Neural progenitor cell (in vitro differentiated cells): Measurements from ENCODE around the gene RNU6-7. TPM values are rescaled to one million over a fixed set of nuclear protein-coding genes. Genes with fewer than 3 reads are reported as not detected.

ENCODE experiments used
- DNase-seq: peaks from one replicate; pipeline ENCODE4 v3.0.0-alpha.2; 2016; ENCODE audit warnings: low spot score
- H2AFZ ChIP-seq: fragments of 200-600 bp; sonication (generic); replicated peaks from 2 replicates; pipeline ENCODE4 v1.6.1; 2016; ENCODE audit warnings: antibody characterized with exemption
- H3F3A ChIP-seq: fragments of 200-600 bp; sonication (generic); 2 replicates; pipeline ENCODE4 v1.6.1; 2016; ENCODE audit warnings: antibody characterized with exemption, low read depth
- H3K27ac ChIP-seq: fragments of 200-600 bp; sonication (generic); 2 replicates; pipeline ENCODE4 v1.5.1; 2016; ENCODE audit warnings: mild to moderate bottlenecking
- H3K27me3 ChIP-seq: fragments of 200-600 bp; sonication (generic); 2 replicates; pipeline ENCODE4 v1.6.1; 2016; ENCODE audit warnings: mild to moderate bottlenecking, moderate library complexity
- H3K36me3 ChIP-seq: fragments of 200-600 bp; sonication (generic); 2 replicates; pipeline ENCODE4 v1.5.1; 2016
- H3K4me1 ChIP-seq: fragments of 200-600 bp; sonication (generic); 2 replicates; pipeline ENCODE4 v1.6.1; 2016; ENCODE audit warnings: mixed run types
- H3K4me2 ChIP-seq: fragments of 200-600 bp; sonication (generic); 2 replicates; pipeline ENCODE4 v1.6.1; 2016
- H3K4me3 ChIP-seq: fragments of 200-600 bp; sonication (generic); 2 replicates; pipeline ENCODE4 v1.5.1; 2016
- H3K79me2 ChIP-seq: fragments of 200-600 bp; sonication (generic); 2 replicates; pipeline ENCODE4 v1.6.1; 2016; ENCODE audit warnings: low read depth
- H3K9ac ChIP-seq: fragments of 200-600 bp; sonication (generic); 2 replicates; pipeline ENCODE4 v1.6.1; 2016
- H3K9me3 ChIP-seq: fragments of 200-600 bp; sonication (generic); 2 replicates; pipeline ENCODE4 v1.5.1; 2016; ENCODE audit warnings: low read depth
- H4K20me1 ChIP-seq: fragments of 200-600 bp; sonication (generic); 2 replicates; pipeline ENCODE4 v1.6.1; 2016; ENCODE audit warnings: low read depth
- H3K27ac Mint-ChIP-seq: 3 replicates; pipeline ENCODE4 v1.8.0; 2021; ENCODE audit warnings: mixed read lengths
- H3K27me3 Mint-ChIP-seq: 2 replicates; pipeline ENCODE4 v1.8.0; 2022; ENCODE audit warnings: low read depth, mild to moderate bottlenecking, inconsistent platforms, moderate library complexity, mixed read lengths; ENCODE audit not compliant: insufficient read depth
- H3K36me3 Mint-ChIP-seq: 3 replicates; pipeline ENCODE4 v1.8.0; 2021; ENCODE audit warnings: mixed read lengths
- H3K4me1 Mint-ChIP-seq: 3 replicates; pipeline ENCODE4 v1.8.0; 2021; ENCODE audit warnings: mixed read lengths
- H3K4me3 Mint-ChIP-seq: 3 replicates; pipeline ENCODE4 v1.8.0; 2021; ENCODE audit warnings: mild to moderate bottlenecking, moderate library complexity, mixed read lengths
- H3K9me3 Mint-ChIP-seq: 3 replicates; pipeline ENCODE4 v1.8.0; 2020; ENCODE audit warnings: mixed read lengths
- EZH2 ChIP-seq: fragments of 200-600 bp; sonication (generic); IDR thresholded peaks from 2 replicates; pipeline ENCODE4 v1.6.1; 2017; ENCODE audit warnings: antibody characterized with exemption, mild to moderate bottlenecking, moderate library complexity
- EZH2phosphoT487 ChIP-seq: fragments of 200-600 bp; sonication (generic); IDR thresholded peaks from 2 replicates; pipeline ENCODE4 v1.6.1; 2017; ENCODE audit warnings: antibody characterized with exemption
- total RNA-seq: library from RNA; depleted of rRNA; stranded (reverse); fragments of >200 nt; gene quantifications from 2 replicates; pipeline ENCODE4 v1.2.3, GENCODE V29; 2015; ENCODE audit warnings: low replicate concordance
- TF ChIP-seq, protein P1 (sequence below): fragments of 200-600 bp; sonication (generic); IDR thresholded peaks from 2 replicates; pipeline ENCODE4 v1.5.1; 2017; ENCODE audit warnings: antibody characterized with exemption, mild to moderate bottlenecking

RNU6-7 gene
- total RNA-seq, 1 donor from 2014 or later = not detected

DNA sequence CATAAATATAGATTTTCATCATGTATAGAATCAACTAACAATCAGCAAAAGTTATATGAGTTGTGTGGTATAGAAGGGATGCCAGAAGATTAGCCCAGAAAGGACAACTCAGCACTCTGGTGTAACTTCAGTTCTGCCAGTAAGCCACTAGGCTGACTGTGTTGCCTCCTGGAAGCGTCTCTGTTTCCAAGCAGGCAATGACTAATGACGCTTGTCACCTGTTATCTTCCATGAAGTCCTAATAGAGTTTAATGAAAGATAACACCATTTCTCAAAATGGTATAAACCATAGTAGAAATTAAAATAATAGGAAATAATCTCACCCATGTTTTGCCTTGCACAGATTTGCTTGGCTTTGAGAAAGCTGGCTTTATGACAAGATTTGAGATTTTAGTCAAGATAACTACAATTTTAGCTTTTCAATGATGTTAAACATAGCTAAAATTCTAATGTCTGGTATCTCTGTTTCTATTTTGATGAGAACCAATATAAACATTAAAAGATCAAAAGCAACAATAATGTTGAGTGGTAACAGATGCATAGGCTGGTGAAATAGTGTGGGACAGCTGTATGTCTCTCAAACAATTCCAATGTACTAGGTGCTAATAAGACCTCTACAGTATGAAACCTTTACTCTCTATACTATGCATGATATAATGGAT lies 9.0 kb upstream of the RNU6-7 start:
- no peaks in the 10 kb centered on the region for H4K20me1 ChIP-seq
- Mint-ChIP-seq H3K36me3 (no peaks in the 10 kb centered on the region), H3K9me3 (no peaks in the 10 kb centered on the region), H3K27me3 (no peaks in the 10 kb centered on the region), H3K4me1 (no peaks in the 10 kb centered on the region), H3K27ac (no peak overlapping the region), H3K4me3 (no peak overlapping the region)
- H3F3A ChIP-seq = no peaks in the 10 kb centered on the region
- H3K4me3 ChIP-seq = no peak overlapping the region
- TF ChIP-seq EZH2phosphoT487 (no peak), EZH2 (no peak)
- TF ChIP-seq, protein P1, sequence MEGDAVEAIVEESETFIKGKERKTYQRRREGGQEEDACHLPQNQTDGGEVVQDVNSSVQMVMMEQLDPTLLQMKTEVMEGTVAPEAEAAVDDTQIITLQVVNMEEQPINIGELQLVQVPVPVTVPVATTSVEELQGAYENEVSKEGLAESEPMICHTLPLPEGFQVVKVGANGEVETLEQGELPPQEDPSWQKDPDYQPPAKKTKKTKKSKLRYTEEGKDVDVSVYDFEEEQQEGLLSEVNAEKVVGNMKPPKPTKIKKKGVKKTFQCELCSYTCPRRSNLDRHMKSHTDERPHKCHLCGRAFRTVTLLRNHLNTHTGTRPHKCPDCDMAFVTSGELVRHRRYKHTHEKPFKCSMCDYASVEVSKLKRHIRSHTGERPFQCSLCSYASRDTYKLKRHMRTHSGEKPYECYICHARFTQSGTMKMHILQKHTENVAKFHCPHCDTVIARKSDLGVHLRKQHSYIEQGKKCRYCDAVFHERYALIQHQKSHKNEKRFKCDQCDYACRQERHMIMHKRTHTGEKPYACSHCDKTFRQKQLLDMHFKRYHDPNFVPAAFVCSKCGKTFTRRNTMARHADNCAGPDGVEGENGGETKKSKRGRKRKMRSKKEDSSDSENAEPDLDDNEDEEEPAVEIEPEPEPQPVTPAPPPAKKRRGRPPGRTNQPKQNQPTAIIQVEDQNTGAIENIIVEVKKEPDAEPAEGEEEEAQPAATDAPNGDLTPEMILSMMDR = no peak
- no peak for DNase-seq
- H3K4me1 ChIP-seq = no peaks in the 10 kb centered on the region
- H3K4me2 ChIP-seq = no peak overlapping the region
- no peaks in the 10 kb centered on the region for H3K9me3 ChIP-seq
- no peak overlapping the region for H3K27ac ChIP-seq
- H3K79me2 ChIP-seq = no peaks in the 10 kb centered on the region
- no peak overlapping the region for H3K9ac ChIP-seq
- H3K27me3 ChIP-seq = no peaks in the 10 kb centered on the region
- H3K36me3 ChIP-seq = no peaks in the 10 kb centered on the region
- no peak overlapping the region for H2AFZ ChIP-seq

DNA sequence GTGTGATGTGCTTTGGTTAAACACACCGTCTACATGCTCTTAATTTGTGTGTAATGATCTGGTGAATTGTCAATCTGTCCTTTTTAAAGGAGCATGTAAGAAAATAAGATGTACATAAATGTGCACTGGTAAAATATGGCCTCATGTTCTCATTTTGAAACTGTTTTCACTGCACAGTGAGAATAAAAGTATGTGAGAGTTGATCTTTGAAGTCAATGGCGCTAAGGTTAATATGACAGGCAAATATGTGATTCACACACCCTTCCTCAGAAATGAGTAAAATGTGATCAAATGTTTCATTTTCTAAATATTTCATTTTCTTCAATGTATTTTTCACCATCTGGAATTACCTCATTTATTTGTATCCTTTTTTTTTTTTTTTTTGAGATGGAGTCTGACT lies 8.3 kb upstream of the RNU6-7 start:
- Histone ChIP-seq H2AFZ (no peak overlapping the region), H3K9ac (no peak overlapping the region), H3K9me3 (no peaks in the 10 kb centered on the region), H4K20me1 (no peaks in the 10 kb centered on the region), H3F3A (no peaks in the 10 kb centered on the region), H3K36me3 (no peaks in the 10 kb centered on the region), H3K4me3 (no peak overlapping the region), H3K27me3 (no peaks in the 10 kb centered on the region), H3K27ac (no peak overlapping the region), H3K79me2 (no peaks in the 10 kb centered on the region), H3K4me1 (no peaks in the 10 kb centered on the region), H3K4me2 (no peak overlapping the region)
- Mint-ChIP-seq H3K4me1 (no peaks in the 10 kb centered on the region), H3K36me3 (no peaks in the 10 kb centered on the region), H3K4me3 (no peak overlapping the region), H3K27ac (no peak overlapping the region), H3K9me3 (no peaks in the 10 kb centered on the region), H3K27me3 (no peaks in the 10 kb centered on the region)
- no peak for DNase-seq
- TF ChIP-seq EZH2 = no peak
- TF ChIP-seq, protein P1 = no peak
- no peak for TF ChIP-seq EZH2phosphoT487

DNA sequence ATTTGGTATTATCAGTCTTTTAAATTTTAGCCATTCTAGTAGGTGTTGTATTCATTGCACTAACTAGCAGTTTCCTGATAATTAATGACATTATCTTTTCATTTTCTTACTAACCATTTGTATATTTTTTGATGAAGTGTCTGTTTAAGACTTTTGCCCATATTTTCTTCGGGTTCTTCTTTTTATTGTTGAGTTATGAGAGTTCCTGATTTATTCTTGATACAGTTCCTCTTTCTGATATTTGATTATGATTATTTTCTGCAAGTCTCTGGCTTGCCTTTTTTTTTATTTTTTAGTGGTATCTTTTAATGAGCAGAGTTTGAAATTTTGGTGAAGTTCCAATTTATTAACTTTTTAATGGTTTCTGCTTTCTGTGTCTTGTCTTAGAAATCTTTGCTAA lies 6.2 kb upstream of the RNU6-7 start:
- H3K27me3 Mint-ChIP-seq = no peaks in the 10 kb centered on the region
- no peak overlapping the region for H3K27ac ChIP-seq
- H3K4me1 Mint-ChIP-seq = no peaks in the 10 kb centered on the region

More for the DNA sequence above, 6.2 kb upstream of the RNU6-7 start:
- Histone ChIP-seq H3K4me3 (no peak overlapping the region), H3F3A (peaks cover 7% of the 10 kb centered on the region), H4K20me1 (peaks cover 4% of the 10 kb centered on the region), H3K9ac (no peak overlapping the region), H3K4me1 (peaks cover 2% of the 10 kb centered on the region), H3K79me2 (no peaks in the 10 kb centered on the region), H3K4me2 (no peak overlapping the region), H3K9me3 (no peaks in the 10 kb centered on the region), H3K27me3 (peaks cover 8% of the 10 kb centered on the region), H2AFZ (no peak overlapping the region), H3K36me3 (no peaks in the 10 kb centered on the region)
- Mint-ChIP-seq H3K36me3 (no peaks in the 10 kb centered on the region), H3K4me3 (no peak overlapping the region), H3K9me3 (no peaks in the 10 kb centered on the region), H3K27ac (no peak overlapping the region)
- TF ChIP-seq EZH2phosphoT487 = no peak
- TF ChIP-seq EZH2 = no peak
- TF ChIP-seq, protein P1 = no peak
- no peak for DNase-seq
